IMR-90 (cell line): ENCODE data around the gene ZNF397. TPM values are rescaled to one million over a fixed set of nuclear protein-coding genes. Genes with fewer than 3 reads are reported as not detected.

ENCODE experiments used
- ATAC-seq: fragments of 200-7000 bp; cut with Tn5 transposase; 2 replicates; pipeline ENCODE4 v1.9.1; 2020; ENCODE audit warnings: low read depth, mild to moderate bottlenecking, moderate library complexity
- BruUV-seq: library from RNA; stranded (reverse); fragments of 400-500 nt; replicated peaks from 2 replicates; lab custom pipeline; 2021; lab: Mats Ljungman, UMichigan
- CTCF ChIA-PET: fragments of 300-600 bp; formaldehyde crosslinking; extraction: SDS; loops from one replicate; lab custom pipeline; 2021; ENCODE audit warnings: antibody characterized with exemption; lab: Yijun Ruan, JAX
- POLR2A ChIA-PET: fragments of 300-600 bp; sonication (Branson Sonifier 250); formaldehyde crosslinking; loops from one replicate; lab custom pipeline; 2022; ENCODE audit warnings: antibody characterized with exemption; ENCODE audit not compliant: unreplicated experiment; lab: Charles Lee
- DNase-seq: peaks from one replicate; pipeline ENCODE4 v3.0.0; 2013
- H2AFZ ChIP-seq: replicated peaks from 2 replicates; pipeline ENCODE3; 2013; ENCODE audit warnings: low read length, mild to moderate bottlenecking; ENCODE audit not compliant: poor library complexity
- H2AK5ac ChIP-seq: 2 replicates; pipeline ENCODE4 v1.6.1; 2013; ENCODE audit warnings: low read depth, low read length, inconsistent platforms
- H2AK9ac ChIP-seq: replicated peaks from 2 replicates; pipeline ENCODE3; 2013; ENCODE audit warnings: mild to moderate bottlenecking, low read depth, low read length, moderate library complexity; ENCODE audit not compliant: poor library complexity
- H2BK120ac ChIP-seq: 2 replicates; pipeline ENCODE4 v1.6.1; 2013; ENCODE audit warnings: low read depth, low read length, inconsistent platforms
- H2BK15ac ChIP-seq: 3 replicates; pipeline ENCODE4 v1.6.1; 2013; ENCODE audit warnings: low read depth, low read length, inconsistent platforms
- H2BK20ac ChIP-seq: 2 replicates; pipeline ENCODE4 v1.6.1; 2013; ENCODE audit warnings: low read depth, mild to moderate bottlenecking, inconsistent platforms, low read length, moderate library complexity
- H2BK5ac ChIP-seq: 2 replicates; pipeline ENCODE4 v1.6.1; 2013; ENCODE audit warnings: mild to moderate bottlenecking, low read depth, low read length, inconsistent platforms; ENCODE audit not compliant: poor library complexity, severe bottlenecking
- H3K14ac ChIP-seq: replicated peaks from 2 replicates; pipeline ENCODE4 v1.6.1; 2013; ENCODE audit warnings: low read depth, low read length, inconsistent platforms
- H3K18ac ChIP-seq: 2 replicates; pipeline ENCODE4 v1.6.1; 2013; ENCODE audit warnings: low read depth, low read length, control low read depth
- H3K23ac ChIP-seq: 2 replicates; pipeline ENCODE4 v1.6.1; 2013; ENCODE audit warnings: low read depth, low read length, inconsistent platforms
- H3K27ac ChIP-seq: 2 replicates; pipeline ENCODE4 v1.5.1; 2013; ENCODE audit warnings: mild to moderate bottlenecking, control low read depth, low read length; ENCODE audit not compliant: insufficient read depth
- H3K27me3 ChIP-seq: 2 replicates; pipeline ENCODE4 v1.6.1; 2013; ENCODE audit warnings: low read length; ENCODE audit not compliant: control insufficient read depth, insufficient read depth
- H3K36me3 ChIP-seq: 2 replicates; pipeline ENCODE4 v1.6.1; 2013; ENCODE audit warnings: low read length, mixed read lengths; ENCODE audit not compliant: control insufficient read depth, insufficient read depth
- H3K4ac ChIP-seq: 2 replicates; pipeline ENCODE4 v1.6.1; 2013; ENCODE audit warnings: low read depth, low read length, inconsistent platforms
- H3K4me1 ChIP-seq: 2 replicates; pipeline ENCODE4 v1.6.1; 2013; ENCODE audit warnings: low read length, mixed read lengths; ENCODE audit not compliant: control insufficient read depth, insufficient read depth
- H3K4me2 ChIP-seq: 2 replicates; pipeline ENCODE4 v1.6.1; 2013; ENCODE audit warnings: low read depth, mild to moderate bottlenecking, control low read depth, low read length, moderate library complexity
- H3K4me3 ChIP-seq: 2 replicates; pipeline ENCODE4 v1.5.1; 2013; ENCODE audit warnings: low read depth, mild to moderate bottlenecking, control low read depth, low read length, moderate library complexity; ENCODE audit not compliant: insufficient read depth
- H3K56ac ChIP-seq: 2 replicates; pipeline ENCODE4 v1.6.1; 2013; ENCODE audit warnings: low read length, inconsistent platforms; ENCODE audit not compliant: insufficient read depth; ENCODE audit errors: extremely low read depth
- H3K79me1 ChIP-seq, 2 experiments: 2 replicates each; pipeline ENCODE4 v1.6.1; 2013; ENCODE audit warnings: low read length in 2 of 2, inconsistent platforms in 1 of 2, low read depth in 1 of 2
- H3K9ac ChIP-seq: 2 replicates; pipeline ENCODE4 v1.6.1; 2013; ENCODE audit warnings: low read depth, low read length, control low read depth
- H3K9me1 ChIP-seq: 2 replicates; pipeline ENCODE4 v1.6.1; 2013; ENCODE audit warnings: low read length, inconsistent platforms; ENCODE audit not compliant: insufficient read depth
- H3K9me3 ChIP-seq: 2 replicates; pipeline ENCODE4 v1.6.1; 2013; ENCODE audit warnings: low read length; ENCODE audit not compliant: control insufficient read depth, insufficient read depth
- H4K20me1 ChIP-seq: 2 replicates; pipeline ENCODE4 v1.6.1; 2013; ENCODE audit warnings: low read length, inconsistent platforms; ENCODE audit not compliant: insufficient read depth
- H4K5ac ChIP-seq: 2 replicates; pipeline ENCODE4 v1.6.1; 2013; ENCODE audit warnings: mild to moderate bottlenecking, low read depth, low read length, control low read depth
- H4K8ac ChIP-seq, 2 experiments: 2 replicates each; pipeline ENCODE4 v1.6.1; 2013; ENCODE audit warnings: low read depth in 2 of 2, low read length in 2 of 2, control low read depth in 1 of 2, inconsistent platforms in 1 of 2
- H4K91ac ChIP-seq: 2 replicates; pipeline ENCODE4 v1.6.1; 2013; ENCODE audit warnings: low read depth, low read length, inconsistent platforms; ENCODE audit not compliant: insufficient read depth
- WGBS, 2 experiments: methylation state at CpG; one replicate each; pipeline versions ENCODE4 v1.1.5 to v1.1.7; 2013; ENCODE audit warnings: missing lambda C conversion rate in 2 of 2; ENCODE audit not compliant: insufficient read length in 1 of 2; ENCODE audit errors: extremely low coverage in 2 of 2; 5-methylcytosine and 5-hydroxymethylcytosine counted together
- dilution Hi-C: fragments of 300-500 bp; cut with HindIII; formaldehyde crosslinking; loops from one replicate; pipeline ENCODE4 v1.14.3; 2018; ENCODE audit warnings: low sequenced_read_pairs; ENCODE audit not compliant: unreplicated experiment
- in situ Hi-C: fragments of 300-500 bp; cut with MboI; formaldehyde crosslinking; loops from 3 replicates; pipeline ENCODE4 v1.14.3; 2019; ENCODE audit warnings: low sequenced_read_pairs, inconsistent platforms, mixed read lengths
- intact Hi-C: fragments of 100-400 bp; cut with micrococcal nuclease; formaldehyde crosslinking; loops from 2 replicates; pipeline ENCODE4 v1.10.0; 2022
- polyA plus RNA-seq, 3 experiments: library from polyadenylated mRNA; depleted of rRNA; stranded (reverse); fragments of >200 nt; gene quantifications; 2 replicates each; pipeline ENCODE4 v1.2.3, GENCODE V29; 2012; ENCODE audit warnings: low replicate concordance in 1 of 3
- total RNA-seq: library from RNA; depleted of rRNA; stranded (reverse); fragments of >200 nt; gene quantifications from 2 replicates; pipeline ENCODE4 v1.2.3, GENCODE V29; 2012
- TF ChIP-seq, protein P1 (sequence below): fragments of 150-350 bp; IDR thresholded peaks from 2 replicates; pipeline ENCODE4 v1.6.1; 2016; ENCODE audit warnings: low read depth, mild to moderate bottlenecking, low read length, moderate library complexity, borderline replicate concordance

Gene ZNF397
- total and polyA plus RNA-seq, 2 of the 4 experiments (the other 2 are of a cell fraction), result 5.5 to 9.9 TPM

GRCh38 chr18:35248429-35248828 is 7.6 kb downstream of the ZNF397 start:
- no CpG with 5 or more reads among the region's 6 CpGs for WGBS, 2 experiments
- ChIA-PET POLR2A (no interaction called here), CTCF (no interaction called here)
- in situ Hi-C loops, result loop anchor here (25.0 kb wide), 1 partner anchor 714 kb away; the partner anchor contains the start of gene RMP24
- Histone ChIP-seq H2BK20ac (no peak overlapping the region), H2BK15ac (no peak overlapping the region), H3K56ac (no peak overlapping the region), H2BK5ac (no peak overlapping the region), H4K20me1 (no peaks in the 10 kb centered on the region), H3K4me2 (no peak overlapping the region), H3K4ac (no peak overlapping the region), H4K91ac (no peak overlapping the region), H2AFZ (no peak overlapping the region), H4K8ac (no peak overlapping the region), H2AK9ac (no peak overlapping the region), H3K23ac (no peak overlapping the region), H2BK120ac (no peak overlapping the region), H3K18ac (no peak overlapping the region), H3K9me3 (peaks cover 52% of the 10 kb centered on the region), H3K4me3 (no peak overlapping the region), H3K14ac (no peak overlapping the region), H3K4me1 (no peaks in the 10 kb centered on the region), H3K9me1 (no peaks in the 10 kb centered on the region), H3K27ac (no peak overlapping the region), H2AK5ac (no peak overlapping the region), H3K9ac (no peak overlapping the region), H3K36me3 (peaks cover 55% of the 10 kb centered on the region), H3K79me1 (peaks cover 0 to 5% of the 10 kb centered on the region in 2 experiments; a peak in 1 of 4 replicates), H4K5ac (no peak overlapping the region), H3K27me3 (no peaks in the 10 kb centered on the region)
- DNase-seq, result no peak
- dilution Hi-C loops, result no loop called here
- intact Hi-C loops, result no loop called here
- ATAC-seq, result no peak
- BruUV-seq, result no TSS peak
- TF ChIP-seq, protein P1, sequence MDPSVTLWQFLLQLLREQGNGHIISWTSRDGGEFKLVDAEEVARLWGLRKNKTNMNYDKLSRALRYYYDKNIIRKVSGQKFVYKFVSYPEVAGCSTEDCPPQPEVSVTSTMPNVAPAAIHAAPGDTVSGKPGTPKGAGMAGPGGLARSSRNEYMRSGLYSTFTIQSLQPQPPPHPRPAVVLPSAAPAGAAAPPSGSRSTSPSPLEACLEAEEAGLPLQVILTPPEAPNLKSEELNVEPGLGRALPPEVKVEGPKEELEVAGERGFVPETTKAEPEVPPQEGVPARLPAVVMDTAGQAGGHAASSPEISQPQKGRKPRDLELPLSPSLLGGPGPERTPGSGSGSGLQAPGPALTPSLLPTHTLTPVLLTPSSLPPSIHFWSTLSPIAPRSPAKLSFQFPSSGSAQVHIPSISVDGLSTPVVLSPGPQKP, result no peak
